ENCODE measurements around the gene SFR1. TPM values are rescaled to one million over a fixed set of nuclear protein-coding genes. Genes with fewer than 3 reads are reported as not detected.

The SFR1 gene
- total and polyA plus RNA-seq, 4 donors, result 0.83 to 5.5 (median 1.6) TPM

GRCh38 chr10:104096692-104097091 is 25.3 kb upstream of the SFR1 start:
- no peaks in the 10 kb centered on the region for H3K27me3 ChIP-seq (ENCODE audit: control insufficient read depth in 4 of 4, insufficient read depth in 4 of 4, low read length in 3 of 4)
- no peak for TF ChIP-seq NR2F2 (IDR thresholded peaks at IDR 0.05)
- peak; percentile 41 to 57 for TF ChIP-seq HNF4A (conservative IDR thresholded peaks at IDR 0.05)
- TF ChIP-seq SP1 (IDR thresholded peaks at IDR 0.05), result peak; percentile 15
- no peak for TF ChIP-seq EGR1 (IDR thresholded peaks at IDR 0.05; ENCODE audit: low read depth in 2 of 2)
- TF ChIP-seq FOXA2 (IDR thresholded peaks at IDR 0.05), result no peak
- TF ChIP-seq RXRA (IDR thresholded peaks at IDR 0.05), result peak in 1 of 2 donors; percentile 51
- peak in 1 of 2 donors; percentile 19 for TF ChIP-seq JUND (IDR thresholded peaks at IDR 0.05)
- 62% methylated on average over 2 of the region's 2 CpGs for WGBS
- peaks cover 0 to 25% (median 19%) of the 10 kb centered on the region in 4 donors for H3K4me1 ChIP-seq (ENCODE audit: control insufficient read depth in 4 of 4, insufficient read depth in 4 of 4, low read length in 3 of 4)
- no peaks in the 10 kb centered on the region for H3K9me3 ChIP-seq (ENCODE audit: control insufficient read depth in 4 of 4, low read length in 3 of 4)
- no peak for DNase-seq (ENCODE audit: low spot score)
- H3K4me3 ChIP-seq (ENCODE audit: low read depth in 1 of 3, low read length in 3 of 3), result no peak overlapping the region
- H3K9ac ChIP-seq (ENCODE audit: low read depth in 1 of 2, low read length in 2 of 2), result no peak overlapping the region
- H3K27ac ChIP-seq (ENCODE audit: low read depth in 1 of 2, low read length in 2 of 2), result peak overlapping the region in 1 of 2 donors; percentile 2
- no peaks in the 10 kb centered on the region for H3K36me3 ChIP-seq (ENCODE audit: control insufficient read depth in 4 of 4, insufficient read depth in 3 of 4, low read depth in 1 of 4, low read length in 3 of 4)

GRCh38 chr10:104098358-104098925 is 23.5 kb upstream of the SFR1 start:
- no peak overlapping the region for H3K9ac ChIP-seq (ENCODE audit: low read depth in 1 of 2, low read length in 2 of 2)
- 94% methylated on average over 4 of the region's 4 CpGs for WGBS
- no peaks in the 10 kb centered on the region for H3K9me3 ChIP-seq (ENCODE audit: control insufficient read depth in 4 of 4, low read length in 3 of 4)
- no peaks in the 10 kb centered on the region for H3K36me3 ChIP-seq (ENCODE audit: control insufficient read depth in 4 of 4, insufficient read depth in 3 of 4, low read depth in 1 of 4, low read length in 3 of 4)
- peaks cover 0 to 25% (median 20%) of the 10 kb centered on the region in 4 donors for H3K4me1 ChIP-seq (ENCODE audit: control insufficient read depth in 4 of 4, insufficient read depth in 4 of 4, low read length in 3 of 4)
- H3K4me3 ChIP-seq (ENCODE audit: low read depth in 1 of 3, low read length in 3 of 3), result no peak overlapping the region
- no peak for TF ChIP-seq JUND (IDR thresholded peaks at IDR 0.05)
- no peak for TF ChIP-seq RXRA (IDR thresholded peaks at IDR 0.05)
- TF ChIP-seq REST (IDR thresholded peaks at IDR 0.05), result no peak
- no peak for TF ChIP-seq HNF4G (IDR thresholded peaks at IDR 0.05)
- TF ChIP-seq TAF1 (conservative IDR thresholded peaks at IDR 0.05), result no peak
- no peak for TF ChIP-seq MAX (IDR thresholded peaks at IDR 0.05)
- TF ChIP-seq SP1 (IDR thresholded peaks at IDR 0.05), result no peak
- no peak for TF ChIP-seq NR2F2 (IDR thresholded peaks at IDR 0.05)
- TF ChIP-seq RAD21 (IDR thresholded peaks at IDR 0.05), result no peak
- no peak for TF ChIP-seq GABPA (IDR thresholded peaks at IDR 0.05 in 1 of 2, conservative IDR thresholded peaks at IDR 0.05 in 1 of 2)
- no peak for TF ChIP-seq FOXA2 (IDR thresholded peaks at IDR 0.05)
- no peak for TF ChIP-seq YY1 (IDR thresholded peaks at IDR 0.05)
- TF ChIP-seq ATF3 (IDR thresholded peaks at IDR 0.05), result no peak
- TF ChIP-seq HNF4A (conservative IDR thresholded peaks at IDR 0.05), result no peak
- TF ChIP-seq CTCF (IDR thresholded peaks at IDR 0.05; ENCODE audit: low read depth, low read length, missing input control), result no peak
- H3K27ac ChIP-seq (ENCODE audit: low read depth in 1 of 2, low read length in 2 of 2), result no peak overlapping the region
- no peaks in the 10 kb centered on the region for H3K27me3 ChIP-seq (ENCODE audit: control insufficient read depth in 4 of 4, insufficient read depth in 4 of 4, low read length in 3 of 4)
- DNase-seq (ENCODE audit: low spot score), result no peak
